HCT116 (cell line): ENCODE data around the gene GLP2R. TPM values are rescaled to one million over a fixed set of nuclear protein-coding genes. Genes with fewer than 3 reads are reported as not detected.

ENCODE experiments used
- ATAC-seq: fragments of 200-7000 bp; cut with Tn5 transposase; 2 replicates; pipeline ENCODE4 v1.9.1; 2020; ENCODE audit warnings: mild to moderate bottlenecking, moderate library complexity
- BruUV-seq: library from RNA; stranded (reverse); fragments of 400-500 nt; replicated peaks from 2 replicates; lab custom pipeline; 2021; lab: Mats Ljungman, UMichigan
- CTCF ChIA-PET: fragments of 300-600 bp; sonication (Branson Sonifier 250); formaldehyde crosslinking; loops from one replicate; lab custom pipeline; 2021; ENCODE audit warnings: antibody characterized with exemption; lab: Charles Lee
- POLR2A ChIA-PET: fragments of 300-600, 350-600 bp; sonication (Branson Sonifier 250); formaldehyde crosslinking; loops from one replicate; lab custom pipeline; 2021; ENCODE audit warnings: antibody characterized with exemption; lab: Charles Lee
- RAD21 ChIA-PET, 2 experiments: fragments of 300-600 bp; sonication (Branson Sonifier 250); formaldehyde crosslinking; loops; one replicate each; lab custom pipeline; 2023; ENCODE audit warnings: low total read pairs in 2 of 2; ENCODE audit not compliant: uncharacterized antibody in 2 of 2, unreplicated experiment in 2 of 2, low non-redundant PET in 1 of 2; lab: Charles Lee
- DNase-seq: peaks from one replicate; pipeline ENCODE4 v3.0.0-alpha.2; 2010; ENCODE audit warnings: low read depth, low spot score
- H2AFZ ChIP-seq: fragments of 200-600 bp; shearing (Covaris generic), sonication (generic); 2 replicates; pipeline ENCODE4 v1.6.1; 2017; ENCODE audit warnings: low read depth, mixed run types, mixed read lengths, antibody characterized with exemption, low read length; ENCODE audit not compliant: poor library complexity, severe bottlenecking
- H3K27ac ChIP-seq: 2 replicates; pipeline ENCODE4 v1.5.1; 2012; ENCODE audit warnings: low read depth, low read length
- H3K27me3 ChIP-seq: fragments of 200-600 bp; sonication (generic); 2 replicates; pipeline ENCODE4 v1.6.1; 2016; ENCODE audit warnings: mixed run types, low read length, mixed read lengths; ENCODE audit not compliant: insufficient read depth
- H3K36me3 ChIP-seq, 2 experiments: fragments of 200-500 bp in 1 of 2; fragments of 200-600 bp in 1 of 2; sonication (Bioruptor generic) in 1 of 2; sonication (generic) in 1 of 2; 2 replicates each; pipeline versions ENCODE4 v1.5.1 to v1.6.1; 2014 to 2016; ENCODE audit warnings: low read length in 2 of 2, inconsistent platforms in 1 of 2, mixed read lengths in 1 of 2, mixed run types in 1 of 2; ENCODE audit not compliant: insufficient read depth in 2 of 2, control insufficient read depth in 1 of 2
- H3K4me1 ChIP-seq, 2 experiments: fragments of 200-600 bp in 1 of 2; sonication (generic) in 1 of 2; 2 replicates each; pipeline versions ENCODE4 v1.5.1 to v1.6.1; 2012 to 2017; ENCODE audit warnings: low read length in 2 of 2, inconsistent platforms in 1 of 2, mild to moderate bottlenecking in 1 of 2, mixed read lengths in 1 of 2, mixed run types in 1 of 2, moderate library complexity in 1 of 2; ENCODE audit not compliant: insufficient read depth in 2 of 2, control insufficient read depth in 1 of 2
- H3K4me2 ChIP-seq: fragments of 200-600 bp; sonication (generic); 2 replicates; pipeline ENCODE4 v1.6.1; 2017; ENCODE audit warnings: mixed run types, low read length, mixed read lengths
- H3K4me3 ChIP-seq, 2 experiments: fragments of 200-600 bp in 1 of 2; sonication (generic) in 1 of 2; replicated peaks in 1 of 2; 2 replicates each; pipeline ENCODE4 v1.5.1; 2011 to 2016; ENCODE audit warnings: low read length in 2 of 2, control low read depth in 1 of 2, low read depth in 1 of 2, mild to moderate bottlenecking in 1 of 2, mixed read lengths in 1 of 2, mixed run types in 1 of 2
- H3K79me2 ChIP-seq: fragments of 200-600 bp; sonication (generic); 2 replicates; pipeline ENCODE4 v1.6.1; 2017; ENCODE audit warnings: mild to moderate bottlenecking, mixed run types, low read length, moderate library complexity, mixed read lengths; ENCODE audit not compliant: insufficient read depth
- H3K9ac ChIP-seq: fragments of 200-600 bp; sonication (generic); 2 replicates; pipeline ENCODE4 v1.6.1; 2016; ENCODE audit warnings: low read length, mixed read lengths
- H3K9me2 ChIP-seq: fragments of 200-600 bp; sonication (generic), shearing (Covaris generic); 2 replicates; pipeline ENCODE4 v1.6.1; 2017; ENCODE audit warnings: mixed run types, mild to moderate bottlenecking, moderate library complexity; ENCODE audit not compliant: insufficient read depth
- H3K9me3 ChIP-seq, 2 experiments: fragments of 200-500 bp in 1 of 2; fragments of 200-600 bp in 1 of 2; sonication (Bioruptor generic) in 1 of 2; sonication (generic) in 1 of 2; 2 replicates each; pipeline ENCODE4 v1.6.1; 2014 to 2017; ENCODE audit warnings: low read length in 2 of 2, mixed read lengths in 2 of 2, inconsistent platforms in 1 of 2, low read depth in 1 of 2, mild to moderate bottlenecking in 1 of 2, mixed run types in 1 of 2, moderate library complexity in 1 of 2; ENCODE audit not compliant: control insufficient read depth in 1 of 2, insufficient read depth in 1 of 2
- H4K20me1 ChIP-seq: fragments of 200-600 bp; sonication (generic), shearing (Covaris generic); 2 replicates; pipeline ENCODE4 v1.6.1; 2017; ENCODE audit warnings: mixed run types, mild to moderate bottlenecking, moderate library complexity; ENCODE audit not compliant: insufficient read depth
- CBX3 ChIP-seq: IDR thresholded peaks from 2 replicates; pipeline ENCODE4 v1.6.1; 2012; ENCODE audit warnings: low read depth
- CEBPB ChIP-seq: IDR thresholded peaks from 2 replicates; pipeline ENCODE4 v1.6.1; 2012; ENCODE audit warnings: low read depth
- EGR1 ChIP-seq: IDR thresholded peaks from 2 replicates; pipeline ENCODE4 v1.6.1; 2012; ENCODE audit warnings: low read depth
- ELF1 ChIP-seq: IDR thresholded peaks from 2 replicates; pipeline ENCODE4 v1.6.1; 2012; ENCODE audit warnings: low read depth, borderline replicate concordance
- EZH2 ChIP-seq: fragments of 200-600 bp; sonication (generic); IDR thresholded peaks from 2 replicates; pipeline ENCODE4 v1.6.1; 2017; ENCODE audit warnings: antibody characterized with exemption, mixed run types
- EZH2phosphoT487 ChIP-seq: fragments of 200-600 bp; IDR thresholded peaks from 2 replicates; pipeline ENCODE4 v1.6.1; 2018; ENCODE audit warnings: antibody characterized with exemption, borderline replicate concordance
- FOSL1 ChIP-seq: IDR thresholded peaks from 2 replicates; pipeline ENCODE4 v1.6.1; 2012; ENCODE audit warnings: low read depth
- JUND ChIP-seq: IDR thresholded peaks from 2 replicates; pipeline ENCODE4 v1.6.1; 2012
- POLR2A ChIP-seq: IDR thresholded peaks from 2 replicates; pipeline ENCODE4 v1.7.0; 2011; ENCODE audit warnings: borderline replicate concordance; ENCODE audit not compliant: insufficient read depth, insufficient read length; ENCODE audit errors: extremely low read depth
- POLR2AphosphoS5 ChIP-seq: IDR thresholded peaks from 2 replicates; pipeline ENCODE4 v1.6.1; 2011; ENCODE audit warnings: mild to moderate bottlenecking, low read depth, low read length, moderate library complexity
- RAD21 ChIP-seq: IDR thresholded peaks from 2 replicates; pipeline ENCODE4 v1.6.1; 2012; ENCODE audit warnings: low read depth, mild to moderate bottlenecking
- SRF ChIP-seq: IDR thresholded peaks from 2 replicates; pipeline ENCODE4 v1.6.1; 2012; ENCODE audit warnings: low read depth
- TCF7L2 ChIP-seq: IDR thresholded peaks from 2 replicates; pipeline ENCODE4 v1.7.0; 2011; ENCODE audit warnings: borderline replicate concordance, inconsistent platforms; ENCODE audit not compliant: insufficient read depth, insufficient read length; ENCODE audit errors: extremely low read depth
- YY1 ChIP-seq: IDR thresholded peaks from 2 replicates; pipeline ENCODE4 v1.6.1; 2011; ENCODE audit warnings: low read length, low read depth, moderate library complexity, mild to moderate bottlenecking; ENCODE audit not compliant: insufficient replicate concordance; ENCODE audit errors: extremely low read depth
- ZFX ChIP-seq: fragments of 450-650 bp; IDR thresholded peaks from 2 replicates; pipeline ENCODE4 v1.6.1; 2017
- ZNF274 ChIP-seq: fragments of 200-500 bp; sonication (Bioruptor generic); IDR thresholded peaks from 2 replicates; pipeline ENCODE4 v1.6.1; 2014; ENCODE audit warnings: mild to moderate bottlenecking, low read depth, low read length, inconsistent platforms
- intact Hi-C: fragments of 100-400 bp; cut with micrococcal nuclease; formaldehyde crosslinking; loops from 2 replicates; pipeline ENCODE4 v1.10.0; 2022
- total RNA-seq: library from RNA; stranded (reverse); gene quantifications from one replicate; pipeline ENCODE4 v1.2.1, GENCODE V29; 2021; ENCODE audit not compliant: unreplicated experiment
- TF ChIP-seq, protein P1 (sequence below), 3 experiments: fragments of 200-600 bp in 1 of 3; sonication (generic) in 1 of 3; IDR thresholded peaks in 2 of 3; conservative IDR thresholded peaks in 1 of 3; 2 replicates each; pipeline ENCODE4 v1.5.1; 2012 to 2017; ENCODE audit warnings: low read depth in 2 of 3, low read length in 2 of 3, antibody characterized with exemption in 1 of 3, borderline replicate concordance in 1 of 3, control low read depth in 1 of 3, mild to moderate bottlenecking in 1 of 3, mixed read lengths in 1 of 3, mixed run types in 1 of 3, moderate library complexity in 1 of 3; ENCODE audit not compliant: insufficient read depth in 1 of 3
- TF ChIP-seq, protein P2 (sequence below): IDR thresholded peaks from 2 replicates; pipeline ENCODE4 v1.6.1; 2012
- TF ChIP-seq, protein P3 (sequence below): IDR thresholded peaks from 2 replicates; pipeline ENCODE4 v1.6.1; 2012

The GLP2R gene
- total RNA-seq, 1 experiment from 2014 or later: not detected

DNA sequence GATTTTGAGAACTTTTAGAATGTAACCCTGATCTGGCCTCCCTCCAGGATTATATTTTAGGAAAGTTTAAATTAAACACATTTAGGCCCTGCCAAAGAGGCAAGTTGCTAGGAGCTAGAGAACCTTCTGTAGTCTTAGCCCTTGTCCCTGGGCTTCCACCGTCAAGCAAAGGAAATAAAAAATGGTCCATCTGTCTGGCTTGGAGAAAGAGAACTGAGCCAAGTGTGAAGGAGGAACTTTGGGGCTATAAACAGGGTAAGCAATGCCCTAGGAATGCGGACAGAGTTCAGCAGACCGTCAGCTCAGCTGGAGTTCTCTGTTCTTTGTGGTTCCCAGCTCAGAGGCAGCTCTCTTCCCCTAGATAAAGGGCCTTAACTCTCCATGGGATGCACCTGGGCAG, 49.7 kb downstream of the GLP2R start:
- Histone ChIP-seq H3K79me2 (no peaks in the 10 kb centered on the region), H3K9me3 (no peaks in the 10 kb centered on the region), H4K20me1 (no peaks in the 10 kb centered on the region), H3K9me2 (no peaks in the 10 kb centered on the region), H3K4me1 (peaks cover 0 to 14% of the 10 kb centered on the region in 2 experiments; a peak in 2 of 4 replicates), H3K4me2 (peak overlapping the region; percentile 25), H3K27me3 (no peaks in the 10 kb centered on the region), H3K27ac (no peak overlapping the region), H3K4me3 (no peak overlapping the region), H3K36me3 (no peaks in the 10 kb centered on the region), H3K9ac (no peak overlapping the region), H2AFZ (peak overlapping the region; percentile 53)
- no peak for DNase-seq
- peak; percentile 59 for ATAC-seq
- CTCF ChIA-PET: interaction anchor here (0.8 kb wide), 1 partner anchor 15 kb away, joined by 4 read pairs; no protein-coding TSS in a partner anchor
- POLR2A ChIA-PET: no interaction called here
- TF ChIP-seq RAD21: no peak
- no peak for TF ChIP-seq YY1
- TF ChIP-seq CBX3: no peak
- TF ChIP-seq ELF1: no peak
- no peak for TF ChIP-seq POLR2AphosphoS5
- TF ChIP-seq, protein P1, sequence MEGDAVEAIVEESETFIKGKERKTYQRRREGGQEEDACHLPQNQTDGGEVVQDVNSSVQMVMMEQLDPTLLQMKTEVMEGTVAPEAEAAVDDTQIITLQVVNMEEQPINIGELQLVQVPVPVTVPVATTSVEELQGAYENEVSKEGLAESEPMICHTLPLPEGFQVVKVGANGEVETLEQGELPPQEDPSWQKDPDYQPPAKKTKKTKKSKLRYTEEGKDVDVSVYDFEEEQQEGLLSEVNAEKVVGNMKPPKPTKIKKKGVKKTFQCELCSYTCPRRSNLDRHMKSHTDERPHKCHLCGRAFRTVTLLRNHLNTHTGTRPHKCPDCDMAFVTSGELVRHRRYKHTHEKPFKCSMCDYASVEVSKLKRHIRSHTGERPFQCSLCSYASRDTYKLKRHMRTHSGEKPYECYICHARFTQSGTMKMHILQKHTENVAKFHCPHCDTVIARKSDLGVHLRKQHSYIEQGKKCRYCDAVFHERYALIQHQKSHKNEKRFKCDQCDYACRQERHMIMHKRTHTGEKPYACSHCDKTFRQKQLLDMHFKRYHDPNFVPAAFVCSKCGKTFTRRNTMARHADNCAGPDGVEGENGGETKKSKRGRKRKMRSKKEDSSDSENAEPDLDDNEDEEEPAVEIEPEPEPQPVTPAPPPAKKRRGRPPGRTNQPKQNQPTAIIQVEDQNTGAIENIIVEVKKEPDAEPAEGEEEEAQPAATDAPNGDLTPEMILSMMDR (IDR thresholded peaks at IDR 0.05 in 2 of 3, conservative IDR thresholded peaks at IDR 0.05 in 1 of 3; ENCODE audit: borderline replicate concordance in 1 of 3, insufficient read depth in 1 of 3, low read depth in 2 of 3, low read length in 2 of 3): no peak
- TF ChIP-seq ZFX: no peak
- no peak for TF ChIP-seq FOSL1
- no peak for TF ChIP-seq EZH2phosphoT487
- TF ChIP-seq EGR1: no peak
- TF ChIP-seq SRF: no peak
- TF ChIP-seq, protein P2, sequence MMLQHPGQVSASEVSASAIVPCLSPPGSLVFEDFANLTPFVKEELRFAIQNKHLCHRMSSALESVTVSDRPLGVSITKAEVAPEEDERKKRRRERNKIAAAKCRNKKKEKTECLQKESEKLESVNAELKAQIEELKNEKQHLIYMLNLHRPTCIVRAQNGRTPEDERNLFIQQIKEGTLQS: no peak
- no peak for TF ChIP-seq ZNF274
- no peak for TF ChIP-seq TCF7L2
- no peak for TF ChIP-seq EZH2
- no peak for TF ChIP-seq JUND
- no peak for TF ChIP-seq POLR2A
- no peak for TF ChIP-seq CEBPB
- TF ChIP-seq, protein P3, sequence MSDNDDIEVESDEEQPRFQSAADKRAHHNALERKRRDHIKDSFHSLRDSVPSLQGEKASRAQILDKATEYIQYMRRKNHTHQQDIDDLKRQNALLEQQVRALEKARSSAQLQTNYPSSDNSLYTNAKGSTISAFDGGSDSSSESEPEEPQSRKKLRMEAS: no peak
- intact Hi-C loops: no loop called here
- BruUV-seq: no TSS peak
- RAD21 ChIA-PET: no interaction called here
